ENCODE data around the gene TRMT10A. TPM values are rescaled to one million over a fixed set of nuclear protein-coding genes. Genes with fewer than 3 reads are reported as not detected.

The TRMT10A gene
- total and polyA plus RNA-seq, 4 experiments from 2014 or later, result 3.7 to 5.7 (median 5.4) TPM

DNA sequence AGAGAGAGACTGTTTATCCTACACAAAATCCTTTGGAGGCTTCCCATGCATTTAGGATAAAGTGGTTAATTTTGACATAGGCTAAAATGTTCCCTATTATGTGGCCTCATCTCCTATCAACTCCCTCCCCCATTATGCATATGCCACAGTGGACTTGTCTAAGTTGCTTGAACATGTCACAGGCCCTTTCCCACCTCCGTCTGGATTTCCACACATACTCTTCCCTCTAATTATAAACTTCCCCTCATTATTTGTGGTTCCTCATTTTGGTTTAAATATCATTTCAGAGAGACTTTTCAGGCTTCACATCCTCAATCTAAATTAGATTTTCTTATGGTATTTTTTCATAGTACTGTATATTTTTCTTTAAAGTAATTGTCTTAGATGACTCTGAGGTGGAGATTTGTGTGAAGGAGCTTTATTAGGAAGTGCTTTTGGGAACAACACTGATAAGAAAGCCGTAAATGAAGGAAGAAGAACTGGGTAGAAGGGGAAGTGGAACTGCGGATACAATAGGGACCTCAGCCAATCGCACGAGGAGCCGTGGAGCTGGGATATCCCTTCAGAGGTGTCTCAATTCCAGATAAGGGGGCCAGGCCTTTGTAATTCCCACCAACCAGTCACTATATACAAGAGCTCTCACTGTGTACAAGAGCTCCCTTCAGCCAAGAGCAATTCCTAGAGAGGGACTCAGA lies 45.1 kb downstream of the TRMT10A start:
- intact Hi-C loops (cut with micrococcal nuclease), result no loop called here
- Histone ChIP-seq H3K9me3 (ENCODE audit: control insufficient read depth in 1 of 2, low read length in 2 of 2) (no peaks in the 10 kb centered on the region), H3K4me3 (ENCODE audit: low read length in 2 of 2) (no peak overlapping the region), H3K36me3 (ENCODE audit: insufficient read depth, low read length) (no peaks in the 10 kb centered on the region), H3K27ac (ENCODE audit: low read depth, low read length) (no peak overlapping the region), H3K4me1 (ENCODE audit: insufficient read depth, low read length) (no peaks in the 10 kb centered on the region), H3K27me3 (ENCODE audit: insufficient read depth, low read length) (no peaks in the 10 kb centered on the region)
- H3K36me3 Mint-ChIP-seq, result no peaks in the 10 kb centered on the region
- ChIA-PET CTCF (ENCODE audit: partially characterized antibody) (no interaction called here), POLR2A (ENCODE audit: partially characterized antibody) (no interaction called here)
- peaks cover 0 to 3% of the 10 kb centered on the region in 2 donors for H3K27me3 Mint-ChIP-seq
- no peaks in the 10 kb centered on the region for H3K9me3 Mint-ChIP-seq
- no peak overlapping the region for H3K27ac Mint-ChIP-seq
- no peak for DNase-seq
- no peaks in the 10 kb centered on the region for H3K4me1 Mint-ChIP-seq
- no peak overlapping the region for H3K4me3 Mint-ChIP-seq

DNA sequence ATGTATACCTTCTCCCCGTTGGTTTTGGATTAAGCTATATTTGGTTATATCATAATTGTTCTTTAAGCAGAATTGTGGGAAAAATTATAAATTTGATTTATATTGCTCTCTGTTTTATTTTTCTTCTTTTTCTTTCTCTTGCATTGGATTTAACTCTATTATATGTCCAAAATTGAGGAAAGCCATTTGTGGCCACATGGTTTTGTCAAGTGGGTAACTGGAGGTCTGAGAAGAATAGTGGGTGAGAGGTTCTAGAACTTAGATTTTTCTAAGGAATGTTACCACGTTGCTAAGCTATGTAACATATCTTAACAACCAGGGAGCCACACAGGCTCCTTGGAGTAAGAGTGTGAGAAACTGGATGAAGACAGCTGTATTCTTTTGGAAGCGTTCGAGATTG lies 53.1 kb downstream of the TRMT10A start, which contains the start of gene C4orf17:
Gene C4orf17 (plus strand): TSS at position 301 of the 400 bp plus-strand sequence. CDS start 2,061 bp downstream, outside the sequence.
- Histone ChIP-seq H3K4me3 (ENCODE audit: low read length in 2 of 2) (no peak within 1 kb of the TSS), H3K27ac (ENCODE audit: low read depth, low read length) (no peak within 1 kb of the TSS), H3K27me3 (ENCODE audit: insufficient read depth, low read length) (no peaks in the 10 kb centered on the region), H3K9me3 (ENCODE audit: control insufficient read depth in 1 of 2, low read length in 2 of 2) (no peaks in the 10 kb centered on the region), H3K36me3 (ENCODE audit: insufficient read depth, low read length) (no peaks in the 10 kb centered on the region), H3K4me1 (ENCODE audit: insufficient read depth, low read length) (peaks cover 31% of the 10 kb centered on the region)
- no peak within 1 kb of the TSS for H3K4me3 Mint-ChIP-seq
- ChIA-PET CTCF (ENCODE audit: partially characterized antibody) (no interaction called here), POLR2A (ENCODE audit: partially characterized antibody) (no interaction called here)
- H3K27me3 Mint-ChIP-seq, result peaks cover 2 to 3% of the 10 kb centered on the region in 2 donors
- H3K36me3 Mint-ChIP-seq, result no peaks in the 10 kb centered on the region
- no peak for DNase-seq
- intact Hi-C loops (cut with micrococcal nuclease), result no loop called here
- H3K9me3 Mint-ChIP-seq, result peaks cover 0 to 5% (median 0%) of the 10 kb centered on the region in 8 donors
- peaks cover 17 to 39% (median 27%) of the 10 kb centered on the region in 4 donors for H3K4me1 Mint-ChIP-seq
- H3K27ac Mint-ChIP-seq, result peak within 1 kb of the TSS in 1 of 7 donors; percentile 23

DNA sequence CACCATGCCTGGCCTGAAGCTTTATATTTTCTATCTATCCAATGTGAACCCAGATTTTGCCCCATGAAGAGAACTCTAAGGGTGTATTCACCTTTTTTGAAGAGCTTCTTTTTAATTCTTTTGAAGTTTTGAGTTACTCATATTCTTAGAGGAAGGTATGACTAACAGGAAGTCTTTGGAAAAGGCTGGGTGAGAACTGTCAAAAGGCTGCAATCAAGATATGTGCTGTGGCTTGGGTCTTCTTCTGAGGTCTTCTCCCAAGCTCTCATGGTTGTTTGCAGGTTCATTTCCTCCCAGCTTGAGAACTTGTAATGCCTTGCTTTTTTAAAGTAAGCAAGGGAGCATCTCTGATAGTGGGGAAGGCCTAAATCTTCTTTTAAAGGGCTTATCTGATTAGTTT lies 56.1 kb downstream of the TRMT10A start:
- H3K27me3 Mint-ChIP-seq, result peaks cover 0 to 2% of the 10 kb centered on the region in 2 donors
- H3K27ac ChIP-seq (ENCODE audit: low read depth, low read length), result no peak overlapping the region
- H3K4me1 ChIP-seq (ENCODE audit: insufficient read depth, low read length), result peaks cover 41% of the 10 kb centered on the region
- intact Hi-C loops (cut with micrococcal nuclease), result loop anchor here (5.0 kb wide), 1 partner anchor 1840 kb away; the partner anchor contains the start of gene PPP3CA
- peaks cover 22 to 54% (median 35%) of the 10 kb centered on the region in 4 donors for H3K4me1 Mint-ChIP-seq
- peaks cover 0 to 5% (median 0%) of the 10 kb centered on the region in 8 donors for H3K9me3 Mint-ChIP-seq
- H3K36me3 Mint-ChIP-seq, result no peaks in the 10 kb centered on the region
- ChIA-PET POLR2A (ENCODE audit: partially characterized antibody) (interaction anchor here (0.6 to 1.9 kb wide), 3 partner anchors 56 to 1060 kb away, joined by 3 to 12 read pairs (median 4); partner anchors contain the start of genes ADH5 and TRMT10A), CTCF (ENCODE audit: partially characterized antibody) (no interaction called here)
- no peak overlapping the region for H3K4me3 ChIP-seq (ENCODE audit: low read length in 2 of 2)
- H3K27me3 ChIP-seq (ENCODE audit: insufficient read depth, low read length), result no peaks in the 10 kb centered on the region
- H3K27ac Mint-ChIP-seq, result peak overlapping the region; percentile 58 to 96 (median 87)
- peak; percentile 11 to 63 (median 30) for DNase-seq
- H3K9me3 ChIP-seq (ENCODE audit: control insufficient read depth in 1 of 2, low read length in 2 of 2), result no peaks in the 10 kb centered on the region
- peak overlapping the region in 6 of 8 donors; percentile 21 to 79 (median 50) for H3K4me3 Mint-ChIP-seq
- H3K36me3 ChIP-seq (ENCODE audit: insufficient read depth, low read length), result no peaks in the 10 kb centered on the region

DNA sequence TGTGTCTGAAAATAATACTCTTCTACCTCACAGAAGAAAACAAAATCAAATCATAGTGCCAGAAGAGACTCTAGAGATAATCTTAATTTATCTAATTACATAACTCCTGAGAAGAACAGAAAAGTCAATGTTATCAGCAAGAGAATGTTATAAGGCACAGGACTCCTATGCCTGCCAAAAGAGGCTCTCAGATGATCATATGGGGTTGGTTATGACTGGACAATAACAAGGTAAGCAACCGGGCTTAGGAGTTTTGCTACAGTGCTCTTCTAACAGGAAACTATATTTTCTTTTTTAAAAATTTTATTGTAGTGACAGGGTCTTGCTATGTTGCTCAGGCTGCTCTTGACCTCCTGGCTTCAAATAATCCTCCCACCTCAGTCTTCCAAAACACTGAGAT lies 56.5 kb downstream of the TRMT10A start:
- Mint-ChIP-seq H3K4me1 (peaks cover 22 to 54% (median 35%) of the 10 kb centered on the region in 4 donors), H3K4me3 (peak overlapping the region in 6 of 8 donors; percentile 21 to 79 (median 50)), H3K27me3 (no peaks in the 10 kb centered on the region), H3K9me3 (peaks cover 0 to 5% (median 0%) of the 10 kb centered on the region in 8 donors), H3K36me3 (no peaks in the 10 kb centered on the region), H3K27ac (peak overlapping the region; percentile 67 to 96 (median 87))
- Histone ChIP-seq H3K9me3 (ENCODE audit: control insufficient read depth in 1 of 2, low read length in 2 of 2) (no peaks in the 10 kb centered on the region), H3K36me3 (ENCODE audit: insufficient read depth, low read length) (no peaks in the 10 kb centered on the region), H3K4me1 (ENCODE audit: insufficient read depth, low read length) (peaks cover 41% of the 10 kb centered on the region), H3K27me3 (ENCODE audit: insufficient read depth, low read length) (no peaks in the 10 kb centered on the region), H3K4me3 (ENCODE audit: low read length in 2 of 2) (no peak overlapping the region), H3K27ac (ENCODE audit: low read depth, low read length) (no peak overlapping the region)
- ChIA-PET POLR2A (ENCODE audit: partially characterized antibody) (interaction anchor here (0.6 to 1.9 kb wide), 3 partner anchors 56 to 1060 kb away, joined by 3 to 12 read pairs (median 4); partner anchors contain the start of genes ADH5 and TRMT10A), CTCF (ENCODE audit: partially characterized antibody) (no interaction called here)
- no peak for DNase-seq
- intact Hi-C loops (cut with micrococcal nuclease), result loop anchor here (5.0 kb wide), 1 partner anchor 1840 kb away; the partner anchor contains the start of gene PPP3CA

DNA sequence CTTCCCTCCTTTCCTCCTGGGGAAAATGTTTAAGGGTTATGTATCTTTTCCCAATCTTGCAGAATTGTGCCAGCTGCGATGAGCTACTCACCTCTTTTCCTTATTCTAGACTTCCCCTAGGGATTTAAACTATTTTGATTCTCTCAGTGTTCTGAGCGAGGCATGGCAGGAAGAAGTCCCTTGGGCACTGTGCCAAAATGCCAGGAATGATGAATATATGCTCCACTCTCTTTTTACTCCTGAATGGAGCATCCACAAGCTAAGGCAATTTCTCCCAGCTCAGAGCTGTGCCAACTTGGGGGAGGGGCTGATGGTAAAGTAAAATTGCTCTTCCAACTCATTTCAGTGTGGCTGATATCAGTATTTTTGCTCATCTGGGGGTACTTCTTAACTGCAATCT lies 57.1 kb downstream of the TRMT10A start:
- intact Hi-C loops (cut with micrococcal nuclease), result loop anchor here (5.0 kb wide), 1 partner anchor 1841 kb away; the partner anchor contains the start of gene PPP3CA
- H3K4me3 ChIP-seq (ENCODE audit: low read length in 2 of 2), result no peak overlapping the region
- H3K27me3 ChIP-seq (ENCODE audit: insufficient read depth, low read length), result no peaks in the 10 kb centered on the region
- no peak overlapping the region for H3K27ac ChIP-seq (ENCODE audit: low read depth, low read length)
- Mint-ChIP-seq H3K27ac (peak overlapping the region; percentile 67 to 96 (median 79)), H3K9me3 (peaks cover 0 to 5% (median 0%) of the 10 kb centered on the region in 8 donors), H3K4me1 (peaks cover 22 to 54% (median 35%) of the 10 kb centered on the region in 4 donors), H3K4me3 (peak overlapping the region in 1 of 8 donors; percentile 75), H3K36me3 (no peaks in the 10 kb centered on the region), H3K27me3 (no peaks in the 10 kb centered on the region)
- no peaks in the 10 kb centered on the region for H3K36me3 ChIP-seq (ENCODE audit: insufficient read depth, low read length)
- POLR2A ChIA-PET (ENCODE audit: partially characterized antibody), result no interaction called here
- CTCF ChIA-PET (ENCODE audit: partially characterized antibody), result no interaction called here
- peaks cover 41% of the 10 kb centered on the region for H3K4me1 ChIP-seq (ENCODE audit: insufficient read depth, low read length)
- DNase-seq, result peak in 1 of 5 donors; percentile 23
- H3K9me3 ChIP-seq (ENCODE audit: control insufficient read depth in 1 of 2, low read length in 2 of 2), result no peaks in the 10 kb centered on the region

DNA sequence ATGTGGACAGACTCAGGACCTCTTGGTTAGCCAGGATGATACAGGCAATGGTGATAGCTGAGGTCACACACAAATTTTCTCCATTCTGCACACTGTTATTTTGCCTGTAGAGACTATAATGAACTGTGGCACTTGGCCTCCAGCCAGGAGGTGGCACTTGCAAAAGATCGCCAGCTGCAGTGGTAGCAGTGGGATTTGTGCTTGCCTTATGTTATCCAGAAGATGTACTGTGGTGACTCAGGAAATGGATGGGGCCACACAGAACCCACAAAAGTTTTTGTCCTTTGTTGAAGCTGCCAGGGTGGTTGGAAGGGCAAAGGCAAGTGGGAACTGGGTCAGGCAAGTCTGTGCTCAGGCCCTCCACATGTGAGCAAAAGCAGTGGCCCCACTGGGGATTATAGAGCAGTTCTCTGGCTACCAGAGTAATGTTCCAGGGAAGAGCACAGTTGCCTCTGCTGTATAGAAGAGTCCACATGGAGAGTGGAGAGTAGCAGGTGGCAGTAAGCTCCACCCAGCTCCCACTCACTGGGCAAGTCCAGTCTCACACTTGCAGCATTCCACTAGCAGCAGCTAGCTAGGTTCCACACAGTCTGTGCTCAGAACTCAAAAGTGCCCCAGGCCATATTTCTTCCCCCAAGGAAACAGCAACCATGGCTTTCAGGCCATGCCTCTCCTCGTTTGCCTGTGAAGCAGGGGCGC lies 58.9 kb downstream of the TRMT10A start:
- peak overlapping the region in 1 of 8 donors; percentile 47 for H3K4me3 Mint-ChIP-seq

More for the DNA sequence above, 58.9 kb downstream of the TRMT10A start:
- intact Hi-C loops (cut with micrococcal nuclease), result loop anchor here (5.0 kb wide), 1 partner anchor 1842 kb away; the partner anchor contains the start of gene PPP3CA
- Mint-ChIP-seq H3K9me3 (peaks cover 0 to 2% (median 0%) of the 10 kb centered on the region in 8 donors), H3K27me3 (no peaks in the 10 kb centered on the region), H3K36me3 (no peaks in the 10 kb centered on the region), H3K4me1 (peaks cover 22 to 53% (median 35%) of the 10 kb centered on the region in 4 donors), H3K27ac (peak overlapping the region in 3 of 7 donors; percentile 19 to 56 (median 40))
- Histone ChIP-seq H3K9me3 (ENCODE audit: control insufficient read depth in 1 of 2, low read length in 2 of 2) (no peaks in the 10 kb centered on the region), H3K27ac (ENCODE audit: low read depth, low read length) (no peak overlapping the region), H3K4me3 (ENCODE audit: low read length in 2 of 2) (no peak overlapping the region), H3K36me3 (ENCODE audit: insufficient read depth, low read length) (no peaks in the 10 kb centered on the region), H3K27me3 (ENCODE audit: insufficient read depth, low read length) (no peaks in the 10 kb centered on the region), H3K4me1 (ENCODE audit: insufficient read depth, low read length) (peaks cover 41% of the 10 kb centered on the region)
- DNase-seq, result peak in 1 of 5 donors; percentile 22
- ChIA-PET POLR2A (ENCODE audit: partially characterized antibody) (no interaction called here), CTCF (ENCODE audit: partially characterized antibody) (interaction anchor here (1.0 to 1.5 kb wide), 2 partner anchors 42 to 56 kb away, joined by 3 to 4 read pairs; no protein-coding TSS in a partner anchor)
